ENCODE results near the gene SEMA3C. TPM values are rescaled to one million over a fixed set of nuclear protein-coding genes. Genes with fewer than 3 reads are reported as not detected.

The SEMA3C gene
- total and polyA plus RNA-seq, 2 donors (not counting 1 experiment from before 2014, with no cell fraction given) = 0.06 TPM; not detected in 1

DNA sequence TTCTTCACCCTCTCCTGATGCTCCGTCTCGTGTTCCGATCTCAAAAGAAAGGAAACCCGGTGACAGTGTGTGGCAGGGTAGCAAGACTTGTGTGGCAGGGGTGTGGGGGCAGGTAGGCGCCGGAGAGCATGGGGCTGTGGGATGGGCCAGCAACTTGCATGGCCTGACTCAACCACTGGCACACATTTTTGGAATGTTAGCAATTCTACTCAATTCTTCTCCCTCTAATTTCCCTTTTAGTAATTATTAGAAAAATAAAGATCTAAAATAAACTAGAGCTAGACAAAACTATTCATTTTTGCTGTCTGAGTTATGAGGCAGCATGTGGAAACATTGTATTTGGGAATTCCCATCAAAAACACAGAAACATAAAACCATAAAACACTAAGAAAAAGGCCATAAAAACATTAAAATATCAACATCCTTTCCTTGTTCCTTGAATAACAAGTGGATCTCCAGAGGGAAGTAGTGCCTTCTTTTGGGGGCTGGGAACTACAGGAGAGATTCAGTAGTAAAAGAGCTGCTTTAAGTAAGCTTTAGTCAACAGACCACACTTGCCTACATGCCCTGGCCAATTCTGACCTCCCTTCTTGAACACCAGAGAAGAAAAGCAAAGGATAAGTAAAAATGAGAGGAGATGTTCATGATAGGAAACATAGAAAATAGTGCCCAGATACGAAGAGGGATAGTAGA is 21.8 kb downstream of the SEMA3C start:
- H3K79me2 ChIP-seq (ENCODE audit: control insufficient read depth, insufficient read depth, low read length) = no peaks in the 10 kb centered on the region
- no peak for ATAC-seq (ENCODE audit: low read depth)
- intact Hi-C loops (cut with micrococcal nuclease) = no loop called here
- H3K27ac ChIP-seq (ENCODE audit: low read length in 2 of 2) = no peak overlapping the region
- H4K20me1 ChIP-seq (ENCODE audit: control insufficient read depth, insufficient read depth, low read length, poor library complexity, severe bottlenecking) = no peaks in the 10 kb centered on the region
- 80% methylated on average over 1 of the region's 7 CpGs for WGBS (ENCODE audit: insufficient coverage)
- POLR2A ChIA-PET = no interaction called here
- H3K9ac ChIP-seq (ENCODE audit: low read length) = no peak overlapping the region
- no peaks in the 10 kb centered on the region for H3K27me3 ChIP-seq (replicated peaks in 1 of 4; ENCODE audit: control extremely low read depth in 1 of 4, control insufficient read depth in 3 of 4, insufficient read depth in 4 of 4, low read length in 3 of 4)
- H3K4me3 Mint-ChIP-seq = no peak overlapping the region
- H3K4me1 ChIP-seq (ENCODE audit: control insufficient read depth in 2 of 2, insufficient read depth in 2 of 2, low read length in 2 of 2) = no peaks in the 10 kb centered on the region
- no peak overlapping the region for H3K27ac Mint-ChIP-seq
- DNase-seq = no peak
- TF ChIP-seq, protein P1, sequence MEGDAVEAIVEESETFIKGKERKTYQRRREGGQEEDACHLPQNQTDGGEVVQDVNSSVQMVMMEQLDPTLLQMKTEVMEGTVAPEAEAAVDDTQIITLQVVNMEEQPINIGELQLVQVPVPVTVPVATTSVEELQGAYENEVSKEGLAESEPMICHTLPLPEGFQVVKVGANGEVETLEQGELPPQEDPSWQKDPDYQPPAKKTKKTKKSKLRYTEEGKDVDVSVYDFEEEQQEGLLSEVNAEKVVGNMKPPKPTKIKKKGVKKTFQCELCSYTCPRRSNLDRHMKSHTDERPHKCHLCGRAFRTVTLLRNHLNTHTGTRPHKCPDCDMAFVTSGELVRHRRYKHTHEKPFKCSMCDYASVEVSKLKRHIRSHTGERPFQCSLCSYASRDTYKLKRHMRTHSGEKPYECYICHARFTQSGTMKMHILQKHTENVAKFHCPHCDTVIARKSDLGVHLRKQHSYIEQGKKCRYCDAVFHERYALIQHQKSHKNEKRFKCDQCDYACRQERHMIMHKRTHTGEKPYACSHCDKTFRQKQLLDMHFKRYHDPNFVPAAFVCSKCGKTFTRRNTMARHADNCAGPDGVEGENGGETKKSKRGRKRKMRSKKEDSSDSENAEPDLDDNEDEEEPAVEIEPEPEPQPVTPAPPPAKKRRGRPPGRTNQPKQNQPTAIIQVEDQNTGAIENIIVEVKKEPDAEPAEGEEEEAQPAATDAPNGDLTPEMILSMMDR (IDR thresholded peaks at IDR 0.05) = no peak
- TF ChIP-seq EZH2 (IDR thresholded peaks at IDR 0.05; ENCODE audit: borderline replicate concordance, insufficient read depth, low read depth, low read length, poor library complexity, severe bottlenecking) = no peak
- peaks cover 4% of the 10 kb centered on the region for H3K9me3 Mint-ChIP-seq (ENCODE audit: insufficient read depth)
- H3K4me2 ChIP-seq (replicated peaks; ENCODE audit: low read depth, low read length, poor library complexity, severe bottlenecking) = no peak overlapping the region
- H3K27me3 Mint-ChIP-seq = no peaks in the 10 kb centered on the region
- no peaks in the 10 kb centered on the region for H3K4me1 Mint-ChIP-seq
- H3K36me3 ChIP-seq (replicated peaks in 1 of 2; ENCODE audit: control extremely low read depth in 1 of 2, control insufficient read depth in 1 of 2, extremely low read depth in 1 of 2, insufficient read depth in 2 of 2, low read length in 1 of 2) = no peaks in the 10 kb centered on the region
- CTCF ChIA-PET = interaction anchor here (1.3 kb wide), 1 partner anchor 10 kb away, joined by 3 read pairs; no protein-coding TSS in a partner anchor
- no peak overlapping the region for H2AFZ ChIP-seq (ENCODE audit: insufficient read depth, low read depth, low read length, poor library complexity, severe bottlenecking)
- no peak overlapping the region for H3K4me3 ChIP-seq (ENCODE audit: control extremely low read depth in 1 of 5, extremely low read depth in 1 of 5, insufficient read depth in 1 of 5, low read depth in 2 of 5, low read length in 4 of 5)
- peaks cover 0 to 7% (median 0%) of the 10 kb centered on the region in 3 donors for H3K9me3 ChIP-seq (ENCODE audit: control extremely low read depth in 1 of 3, control insufficient read depth in 2 of 3, insufficient read depth in 1 of 3, low read length in 2 of 3)

DNA sequence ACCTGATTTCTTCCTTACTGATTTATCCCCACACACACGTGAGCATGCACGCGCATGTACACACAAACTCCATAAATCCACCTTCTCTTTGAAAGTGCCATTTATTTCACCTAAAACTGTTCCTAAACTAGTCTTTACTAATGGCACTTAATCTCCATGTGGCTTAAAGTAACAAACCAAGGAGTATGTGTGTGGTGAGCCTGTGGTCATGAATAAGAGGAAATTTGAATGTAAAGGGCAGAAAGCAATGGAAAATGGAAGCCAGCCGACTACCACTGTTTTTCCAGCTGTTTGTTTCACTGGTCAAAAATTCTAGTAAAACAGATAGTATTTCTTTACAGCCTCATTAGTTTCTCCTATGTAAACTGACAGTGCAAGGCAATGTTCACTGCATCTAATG is 23.8 kb downstream of the SEMA3C start:
- CTCF ChIA-PET = no interaction called here
- peaks cover 0 to 3% (median 0%) of the 10 kb centered on the region in 3 donors for H3K9me3 ChIP-seq (ENCODE audit: control extremely low read depth in 1 of 3, control insufficient read depth in 2 of 3, insufficient read depth in 1 of 3, low read length in 2 of 3)
- no peak overlapping the region for H3K9ac ChIP-seq (ENCODE audit: low read length)
- H3K4me3 ChIP-seq (ENCODE audit: control extremely low read depth in 1 of 5, extremely low read depth in 1 of 5, insufficient read depth in 1 of 5, low read depth in 2 of 5, low read length in 4 of 5) = no peak overlapping the region
- Mint-ChIP-seq H3K4me1 (no peaks in the 10 kb centered on the region), H3K9me3 (ENCODE audit: insufficient read depth) (peaks cover 4% of the 10 kb centered on the region), H3K27ac (no peak overlapping the region), H3K27me3 (no peaks in the 10 kb centered on the region), H3K4me3 (no peak overlapping the region)
- H3K27ac ChIP-seq (ENCODE audit: low read length in 2 of 2) = no peak overlapping the region
- ATAC-seq (ENCODE audit: low read depth) (no peak), DNase-seq (no peak)
- TF ChIP-seq, protein P1 (IDR thresholded peaks at IDR 0.05) = no peak
- no peak for TF ChIP-seq EZH2 (IDR thresholded peaks at IDR 0.05; ENCODE audit: borderline replicate concordance, insufficient read depth, low read depth, low read length, poor library complexity, severe bottlenecking)
- H3K79me2 ChIP-seq (ENCODE audit: control insufficient read depth, insufficient read depth, low read length) = no peaks in the 10 kb centered on the region
- no peaks in the 10 kb centered on the region for H3K27me3 ChIP-seq (replicated peaks in 1 of 4; ENCODE audit: control extremely low read depth in 1 of 4, control insufficient read depth in 3 of 4, insufficient read depth in 4 of 4, low read length in 3 of 4)
- H3K4me1 ChIP-seq (ENCODE audit: control insufficient read depth in 2 of 2, insufficient read depth in 2 of 2, low read length in 2 of 2) = no peaks in the 10 kb centered on the region
- H3K4me2 ChIP-seq (replicated peaks; ENCODE audit: low read depth, low read length, poor library complexity, severe bottlenecking) = no peak overlapping the region
- no peaks in the 10 kb centered on the region for H4K20me1 ChIP-seq (ENCODE audit: control insufficient read depth, insufficient read depth, low read length, poor library complexity, severe bottlenecking)
- no peak overlapping the region for H2AFZ ChIP-seq (ENCODE audit: insufficient read depth, low read depth, low read length, poor library complexity, severe bottlenecking)
- WGBS (ENCODE audit: insufficient coverage) = 100% methylated on average over 3 of the region's 4 CpGs
- no peaks in the 10 kb centered on the region for H3K36me3 ChIP-seq (replicated peaks in 1 of 2; ENCODE audit: control extremely low read depth in 1 of 2, control insufficient read depth in 1 of 2, extremely low read depth in 1 of 2, insufficient read depth in 2 of 2, low read length in 1 of 2)
- POLR2A ChIA-PET = no interaction called here
- intact Hi-C loops (cut with micrococcal nuclease) = no loop called here

Data from B cell (primary cell).